ENCODE results near the gene RNF114.

Gene RNF114

DNA sequence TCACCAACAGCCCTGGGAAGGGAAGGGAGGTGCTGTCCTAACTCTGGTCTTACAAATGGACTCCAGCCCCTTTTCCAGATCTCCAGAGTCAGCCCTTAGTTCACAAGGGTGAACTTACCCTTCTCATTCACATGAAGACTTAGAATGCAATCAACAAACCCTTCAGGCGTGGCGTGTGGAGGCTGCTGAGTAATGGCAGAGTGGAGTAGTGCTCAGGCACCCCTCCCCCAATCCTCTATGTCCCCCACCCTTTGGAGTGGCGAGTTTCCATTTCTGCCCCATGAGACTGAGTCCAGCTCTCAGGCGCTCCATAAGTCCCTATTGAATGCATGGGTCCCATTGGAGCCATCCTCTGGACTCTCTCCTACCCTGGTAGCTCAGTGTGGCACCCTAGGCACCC is 49.9 kb downstream of the RNF114 start:
- TF ChIP-seq, protein P1, sequence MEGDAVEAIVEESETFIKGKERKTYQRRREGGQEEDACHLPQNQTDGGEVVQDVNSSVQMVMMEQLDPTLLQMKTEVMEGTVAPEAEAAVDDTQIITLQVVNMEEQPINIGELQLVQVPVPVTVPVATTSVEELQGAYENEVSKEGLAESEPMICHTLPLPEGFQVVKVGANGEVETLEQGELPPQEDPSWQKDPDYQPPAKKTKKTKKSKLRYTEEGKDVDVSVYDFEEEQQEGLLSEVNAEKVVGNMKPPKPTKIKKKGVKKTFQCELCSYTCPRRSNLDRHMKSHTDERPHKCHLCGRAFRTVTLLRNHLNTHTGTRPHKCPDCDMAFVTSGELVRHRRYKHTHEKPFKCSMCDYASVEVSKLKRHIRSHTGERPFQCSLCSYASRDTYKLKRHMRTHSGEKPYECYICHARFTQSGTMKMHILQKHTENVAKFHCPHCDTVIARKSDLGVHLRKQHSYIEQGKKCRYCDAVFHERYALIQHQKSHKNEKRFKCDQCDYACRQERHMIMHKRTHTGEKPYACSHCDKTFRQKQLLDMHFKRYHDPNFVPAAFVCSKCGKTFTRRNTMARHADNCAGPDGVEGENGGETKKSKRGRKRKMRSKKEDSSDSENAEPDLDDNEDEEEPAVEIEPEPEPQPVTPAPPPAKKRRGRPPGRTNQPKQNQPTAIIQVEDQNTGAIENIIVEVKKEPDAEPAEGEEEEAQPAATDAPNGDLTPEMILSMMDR (IDR thresholded peaks at IDR 0.05) = no peak

GRCh38 chr20:49987015-49987867 is 51.0 kb downstream of the RNF114 start:
- TF ChIP-seq, protein P1 (IDR thresholded peaks at IDR 0.05) = no peak

DNA sequence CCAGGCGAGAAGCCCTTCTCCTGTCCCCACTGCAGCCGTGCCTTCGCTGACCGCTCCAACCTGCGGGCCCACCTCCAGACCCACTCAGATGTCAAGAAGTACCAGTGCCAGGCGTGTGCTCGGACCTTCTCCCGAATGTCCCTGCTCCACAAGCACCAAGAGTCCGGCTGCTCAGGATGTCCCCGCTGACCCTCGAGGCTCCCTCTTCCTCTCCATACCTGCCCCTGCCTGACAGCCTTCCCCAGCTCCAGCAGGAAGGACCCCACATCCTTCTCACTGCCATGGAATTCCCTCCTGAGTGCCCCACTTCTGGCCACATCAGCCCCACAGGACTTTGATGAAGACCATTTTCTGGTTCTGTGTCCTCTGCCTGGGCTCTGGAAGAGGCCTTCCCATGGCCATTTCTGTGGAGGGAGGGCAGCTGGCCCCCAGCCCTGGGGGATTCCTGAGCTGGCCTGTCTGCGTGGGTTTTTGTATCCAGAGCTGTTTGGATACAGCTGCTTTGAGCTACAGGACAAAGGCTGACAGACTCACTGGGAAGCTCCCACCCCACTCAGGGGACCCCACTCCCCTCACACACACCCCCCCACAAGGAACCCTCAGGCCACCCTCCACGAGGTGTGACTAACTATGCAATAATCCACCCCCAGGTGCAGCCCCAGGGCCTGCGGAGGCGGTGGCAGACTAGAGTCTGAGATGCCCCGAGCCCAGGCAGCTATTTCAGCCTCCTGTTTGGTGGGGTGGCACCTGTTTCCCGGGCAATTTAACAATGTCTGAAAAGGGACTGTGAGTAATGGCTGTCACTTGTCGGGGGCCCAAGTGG is 51.9 kb downstream of the RNF114 start:
- TF ChIP-seq, protein P1 (IDR thresholded peaks at IDR 0.05) = no peak

- TF ChIP-seq, protein P1 (IDR thresholded peaks at IDR 0.05) = no peak
Observed at GRCh38 chr20:49989234-49990065, 53.3 kb downstream of the RNF114 start.

DNA sequence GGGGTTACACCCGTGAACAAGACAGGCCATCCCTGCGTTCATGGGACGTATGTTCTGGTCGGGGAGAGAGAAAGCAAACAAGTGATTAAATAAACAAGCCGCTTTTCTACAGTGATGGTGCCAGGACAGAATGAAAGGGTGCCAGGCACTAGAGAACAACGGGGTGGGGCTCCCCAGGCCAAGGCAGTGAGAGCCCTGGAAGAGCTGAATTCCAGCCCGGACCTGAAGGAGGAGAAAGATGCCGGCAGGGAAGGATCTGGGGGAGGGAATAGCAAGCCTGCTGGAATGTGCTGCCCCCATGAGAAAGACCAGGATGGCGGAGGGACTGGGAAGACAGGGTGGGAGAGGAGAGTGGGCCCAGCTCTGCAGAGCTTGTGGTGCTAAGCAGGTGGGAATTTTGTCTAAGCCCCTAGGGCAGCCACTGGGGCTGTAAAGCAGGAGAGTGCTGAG is 54.1 kb downstream of the RNF114 start:
- TF ChIP-seq, protein P1 (IDR thresholded peaks at IDR 0.05) = no peak

DNA sequence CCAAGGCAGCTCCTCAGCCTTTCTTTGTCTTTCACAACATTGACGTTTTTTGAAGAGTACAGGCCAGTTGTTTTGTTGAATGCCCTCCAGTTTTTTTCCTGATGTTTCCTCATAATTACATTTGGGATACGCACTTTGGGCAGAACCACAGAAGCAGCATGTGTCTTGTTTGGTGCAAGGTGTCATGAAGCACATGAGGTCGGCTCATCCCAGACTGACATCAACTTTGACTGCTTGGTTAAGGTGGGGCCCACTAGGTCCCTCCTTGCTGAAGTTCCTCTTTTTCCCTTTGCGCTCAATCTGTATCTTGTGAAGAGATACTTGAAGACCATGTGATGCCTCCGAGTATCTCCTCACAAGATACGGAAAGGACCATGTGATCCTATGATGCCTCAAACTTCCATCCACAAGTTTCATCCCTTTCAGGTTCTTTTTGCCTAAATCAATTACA is 57.1 kb downstream of the RNF114 start:
- TF ChIP-seq, protein P1 (IDR thresholded peaks at IDR 0.05) = no peak

DNA sequence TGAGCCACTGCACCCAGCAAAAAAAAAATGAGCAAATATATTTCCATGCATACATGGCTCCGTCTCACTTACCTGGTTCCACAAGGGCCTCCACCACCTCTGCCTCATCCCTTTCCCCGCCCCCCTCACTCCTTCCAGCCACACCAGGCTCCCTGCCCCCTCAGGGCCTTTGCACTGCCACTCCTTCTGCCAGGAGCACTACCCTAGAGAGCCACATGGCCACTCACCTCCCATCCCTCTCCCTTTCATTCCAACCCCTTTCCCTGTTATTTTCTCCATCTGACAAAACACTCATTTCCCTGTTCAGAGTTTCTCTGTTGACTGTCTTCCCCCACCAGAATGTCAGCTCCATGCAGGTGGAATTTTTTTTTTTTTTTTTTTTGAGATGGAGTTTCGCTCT is 59.4 kb downstream of the RNF114 start:
- TF ChIP-seq, protein P1 (IDR thresholded peaks at IDR 0.05) = no peak
